Neural progenitor cell (in vitro differentiated cells): Measurements from ENCODE around the gene CCDC91.

Experiments
- CTCF ChIP-seq: fragments of 200-600 bp; sonication (generic); IDR thresholded peaks from 2 replicates; pipeline ENCODE4 v1.5.1; 2017; ENCODE audit warnings: antibody characterized with exemption, mild to moderate bottlenecking
- EZH2 ChIP-seq: fragments of 200-600 bp; sonication (generic); IDR thresholded peaks from 2 replicates; pipeline ENCODE4 v1.6.1; 2017; ENCODE audit warnings: antibody characterized with exemption, mild to moderate bottlenecking, moderate library complexity

GRCh38 chr12:28177905-28178304, 12.4 kb upstream of the CCDC91 start:
- no peak for TF ChIP-seq CTCF
- TF ChIP-seq EZH2: no peak
